Neural cell (in vitro differentiated cells): ENCODE data around the gene SHISAL2B. TPM values are rescaled to one million over a fixed set of nuclear protein-coding genes. Genes with fewer than 3 reads are reported as not detected.

Source experiments
- H2AFZ ChIP-seq: fragments of 200-600, 300-800 bp; sonication (generic), shearing (Covaris generic); 2 replicates; pipeline ENCODE4 v1.6.0; 2014; ENCODE audit warnings: low read depth, mild to moderate bottlenecking, antibody characterized with exemption, low read length, moderate library complexity
- H3F3A ChIP-seq: fragments of 200-600 bp; shearing (Covaris generic); 2 replicates; pipeline ENCODE4 v1.6.1; 2016; ENCODE audit warnings: mild to moderate bottlenecking, moderate library complexity, mixed read lengths, antibody characterized with exemption, low read length; ENCODE audit not compliant: insufficient read depth, poor library complexity, severe bottlenecking
- H3K27ac ChIP-seq: fragments of 200-600, 300-800 bp; sonication (generic), shearing (Covaris generic); 2 replicates; pipeline ENCODE4 v1.5.1; 2014; ENCODE audit warnings: mild to moderate bottlenecking, low read length, moderate library complexity
- H3K27me3 ChIP-seq: fragments of 300-800, 200-600 bp; sonication (generic), shearing (Covaris generic); 2 replicates; pipeline ENCODE4 v1.6.0; 2014; ENCODE audit warnings: mild to moderate bottlenecking, low read depth, low read length, moderate library complexity; ENCODE audit not compliant: insufficient read depth
- H3K36me3 ChIP-seq: fragments of 300-800, 200-600 bp; sonication (generic), shearing (Covaris generic); 2 replicates; pipeline ENCODE4 v1.5.1; 2014; ENCODE audit warnings: mild to moderate bottlenecking, antibody characterized with exemption, low read length, moderate library complexity; ENCODE audit not compliant: insufficient read depth
- H3K4me2 ChIP-seq: fragments of 300-800, 200-600 bp; sonication (generic), shearing (Covaris generic); 2 replicates; pipeline ENCODE4 v1.6.0; 2014; ENCODE audit warnings: mild to moderate bottlenecking, low read length
- H3K4me3 ChIP-seq: fragments of 300-800, 200-600 bp; sonication (generic), shearing (Covaris generic); 2 replicates; pipeline ENCODE4 v1.5.1; 2014; ENCODE audit warnings: mild to moderate bottlenecking, low read length, moderate library complexity
- H3K79me2 ChIP-seq: fragments of 200-600 bp; shearing (Covaris generic); replicated peaks from 2 replicates; pipeline ENCODE4 v1.6.0; 2014; ENCODE audit warnings: mild to moderate bottlenecking, low read length, moderate library complexity; ENCODE audit not compliant: insufficient read depth
- H3K9ac ChIP-seq: fragments of 300-800, 200-600 bp; sonication (generic), shearing (Covaris generic); 2 replicates; pipeline ENCODE4 v1.6.1; 2016; ENCODE audit warnings: mild to moderate bottlenecking, low read length, mixed read lengths
- H3K9me2 ChIP-seq: fragments of 200-600 bp; shearing (Covaris generic); 2 replicates; pipeline ENCODE4 v1.6.1; 2016; ENCODE audit warnings: mild to moderate bottlenecking, low read length, mixed read lengths; ENCODE audit not compliant: insufficient read depth
- H3K9me3 ChIP-seq: fragments of 200-600, 300-800 bp; sonication (generic), shearing (Covaris generic); 2 replicates; pipeline ENCODE4 v1.6.1; 2016; ENCODE audit warnings: mild to moderate bottlenecking, mixed run types, low read length, moderate library complexity, mixed read lengths
- H4K20me1 ChIP-seq: fragments of 200-600 bp; shearing (Covaris generic); 2 replicates; pipeline ENCODE4 v1.6.1; 2016; ENCODE audit warnings: mild to moderate bottlenecking, mixed run types; ENCODE audit not compliant: insufficient read depth
- EP300 ChIP-seq: fragments of 450-650 bp; conservative IDR thresholded peaks from 2 replicates; pipeline ENCODE4 v1.6.1; 2014; ENCODE audit warnings: antibody characterized with exemption, mild to moderate bottlenecking, moderate library complexity; ENCODE audit not compliant: poor library complexity, severe bottlenecking
- EZH2 ChIP-seq: fragments of 200-600, 300-800 bp; shearing (Covaris generic), sonication (generic); IDR thresholded peaks from 2 replicates; pipeline ENCODE4 v1.6.1; 2014; ENCODE audit warnings: antibody characterized with exemption, low read length, borderline replicate concordance, mild to moderate bottlenecking; ENCODE audit not compliant: insufficient read depth, poor library complexity, severe bottlenecking
- MXI1 ChIP-seq: fragments of 450-650 bp; conservative IDR thresholded peaks from 2 replicates; pipeline ENCODE4 v1.6.1; 2014; ENCODE audit warnings: antibody characterized with exemption, mild to moderate bottlenecking; ENCODE audit not compliant: poor library complexity, severe bottlenecking
- POLR2AphosphoS5 ChIP-seq: IDR thresholded peaks from 2 replicates; pipeline ENCODE4 v1.6.1; 2012
- RAD21 ChIP-seq: fragments of 450-650 bp; conservative IDR thresholded peaks from 2 replicates; pipeline ENCODE4 v1.6.1; 2014; ENCODE audit warnings: antibody characterized with exemption, mild to moderate bottlenecking, moderate library complexity
- REST ChIP-seq: IDR thresholded peaks from 2 replicates; pipeline ENCODE4 v1.6.1; 2012; ENCODE audit warnings: borderline replicate concordance
- SMC3 ChIP-seq: fragments of 450-650 bp; conservative IDR thresholded peaks from 2 replicates; pipeline ENCODE4 v1.6.1; 2014; ENCODE audit warnings: antibody characterized with exemption, mild to moderate bottlenecking, moderate library complexity; ENCODE audit not compliant: poor library complexity
- TAF1 ChIP-seq: IDR thresholded peaks from 2 replicates; pipeline ENCODE4 v1.6.1; 2012; ENCODE audit warnings: low read depth
- polyA plus RNA-seq: library from polyadenylated mRNA; depleted of rRNA; stranded (reverse); fragments of >200 nt; gene quantifications from 2 replicates; pipeline ENCODE4 v1.2.3, GENCODE V29; 2014
- TF ChIP-seq, protein P1 (sequence below): fragments of 450-650 bp; IDR thresholded peaks from 2 replicates; pipeline ENCODE4 v1.5.1; 2014; ENCODE audit warnings: antibody characterized with exemption, mild to moderate bottlenecking, moderate library complexity; ENCODE audit not compliant: poor library complexity, severe bottlenecking

Gene SHISAL2B
- polyA plus RNA-seq, 1 donor from 2014 or later, result not detected

- Histone ChIP-seq H3F3A (no peaks in the 10 kb centered on the region), H3K27ac (no peak overlapping the region)
- TF ChIP-seq, protein P1, sequence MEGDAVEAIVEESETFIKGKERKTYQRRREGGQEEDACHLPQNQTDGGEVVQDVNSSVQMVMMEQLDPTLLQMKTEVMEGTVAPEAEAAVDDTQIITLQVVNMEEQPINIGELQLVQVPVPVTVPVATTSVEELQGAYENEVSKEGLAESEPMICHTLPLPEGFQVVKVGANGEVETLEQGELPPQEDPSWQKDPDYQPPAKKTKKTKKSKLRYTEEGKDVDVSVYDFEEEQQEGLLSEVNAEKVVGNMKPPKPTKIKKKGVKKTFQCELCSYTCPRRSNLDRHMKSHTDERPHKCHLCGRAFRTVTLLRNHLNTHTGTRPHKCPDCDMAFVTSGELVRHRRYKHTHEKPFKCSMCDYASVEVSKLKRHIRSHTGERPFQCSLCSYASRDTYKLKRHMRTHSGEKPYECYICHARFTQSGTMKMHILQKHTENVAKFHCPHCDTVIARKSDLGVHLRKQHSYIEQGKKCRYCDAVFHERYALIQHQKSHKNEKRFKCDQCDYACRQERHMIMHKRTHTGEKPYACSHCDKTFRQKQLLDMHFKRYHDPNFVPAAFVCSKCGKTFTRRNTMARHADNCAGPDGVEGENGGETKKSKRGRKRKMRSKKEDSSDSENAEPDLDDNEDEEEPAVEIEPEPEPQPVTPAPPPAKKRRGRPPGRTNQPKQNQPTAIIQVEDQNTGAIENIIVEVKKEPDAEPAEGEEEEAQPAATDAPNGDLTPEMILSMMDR, result no peak
- no peak for TF ChIP-seq RAD21
- no peak for TF ChIP-seq REST
- no peak for TF ChIP-seq EZH2
- no peak for TF ChIP-seq POLR2AphosphoS5
- TF ChIP-seq TAF1, result no peak
- no peak for TF ChIP-seq SMC3
- no peak for TF ChIP-seq MXI1
- no peak for TF ChIP-seq EP300
Measured at GRCh38 chr5:64722588-64722987, 32.3 kb downstream of the SHISAL2B start.

GRCh38 chr5:64727150-64727549 is 36.8 kb downstream of the SHISAL2B start:
- no peaks in the 10 kb centered on the region for H3K79me2 ChIP-seq
- no peaks in the 10 kb centered on the region for H3K9me3 ChIP-seq
- H3K27me3 ChIP-seq, result no peaks in the 10 kb centered on the region
- H2AFZ ChIP-seq, result no peak overlapping the region
- H3K9me2 ChIP-seq, result no peaks in the 10 kb centered on the region
- no peak overlapping the region for H3K9ac ChIP-seq
- no peak overlapping the region for H3K4me3 ChIP-seq
- no peak overlapping the region for H3K4me2 ChIP-seq
- no peaks in the 10 kb centered on the region for H3F3A ChIP-seq
- H3K36me3 ChIP-seq, result no peaks in the 10 kb centered on the region
- no peak overlapping the region for H3K27ac ChIP-seq
- no peaks in the 10 kb centered on the region for H4K20me1 ChIP-seq
- TF ChIP-seq RAD21, result no peak
- TF ChIP-seq, protein P1, result no peak
- no peak for TF ChIP-seq EZH2
- no peak for TF ChIP-seq EP300
- TF ChIP-seq MXI1, result no peak
- no peak for TF ChIP-seq SMC3
- TF ChIP-seq REST, result no peak
- TF ChIP-seq POLR2AphosphoS5, result no peak
- no peak for TF ChIP-seq TAF1

More at GRCh38 chr5:64722588-64722987, 32.3 kb downstream of the SHISAL2B start:
- H3K79me2 ChIP-seq, result no peaks in the 10 kb centered on the region
- H3K9me2 ChIP-seq, result no peaks in the 10 kb centered on the region
- no peaks in the 10 kb centered on the region for H4K20me1 ChIP-seq
- no peak overlapping the region for H3K9ac ChIP-seq
- H3K4me2 ChIP-seq, result no peak overlapping the region
- no peak overlapping the region for H3K4me3 ChIP-seq
- H3K9me3 ChIP-seq, result no peaks in the 10 kb centered on the region
- H3K27me3 ChIP-seq, result no peaks in the 10 kb centered on the region
- no peak overlapping the region for H2AFZ ChIP-seq
- H3K36me3 ChIP-seq, result no peaks in the 10 kb centered on the region
